Thoracic aorta (tissue), 2 donors: ENCODE measurements around the gene BCAR1. TPM values are rescaled to one million over a fixed set of nuclear protein-coding genes. Genes with fewer than 3 reads are reported as not detected.
"Not testable (repeated sequence)": the region's sequence is repeated elsewhere in the genome, so short reads cannot be mapped to it uniquely, and the experiment has no call there.

Experiments
- ATAC-seq: fragments of 150-250 bp; one replicate; pipeline ENCODE4 v1.8.0; 2017; ENCODE audit warnings: low read depth; ENCODE audit not compliant: insufficient number of reproducible peaks, low FRiP score
- DNase-seq: peaks from one replicate; pipeline ENCODE4 v3.0.0-alpha.2; 2020; ENCODE audit warnings: low spot score
- H3K27ac ChIP-seq, 2 donors: fragments of 200-600 bp; sonication (generic); 1 replicate in 1 of 2; 2 replicates in 1 of 2; pipeline ENCODE4 v1.5.1; 2016; ENCODE audit warnings: mild to moderate bottlenecking in 2 of 2, moderate library complexity in 2 of 2
- H3K27me3 ChIP-seq: fragments of 200-600 bp; sonication (generic); replicated peaks from 2 replicates; pipeline ENCODE4 v1.6.0; 2016; ENCODE audit warnings: mild to moderate bottlenecking; ENCODE audit not compliant: insufficient read depth
- H3K36me3 ChIP-seq: fragments of 200-600 bp; sonication (generic); one replicate; pipeline ENCODE4 v1.5.1; 2016
- H3K4me1 ChIP-seq, 2 donors: fragments of 200-600 bp; sonication (generic); 1 replicate in 1 of 2; 2 replicates in 1 of 2; pipeline versions ENCODE4 v1.5.1 to v1.6.0; 2016; ENCODE audit warnings: low read depth in 2 of 2, mild to moderate bottlenecking in 1 of 2; ENCODE audit not compliant: control insufficient read depth in 1 of 2
- H3K4me3 ChIP-seq: fragments of 200-600 bp; sonication (generic); 2 replicates; pipeline ENCODE4 v1.5.1; 2016; ENCODE audit warnings: mild to moderate bottlenecking
- H3K9me3 ChIP-seq: fragments of 200-600 bp; sonication (generic); 2 replicates; pipeline ENCODE4 v1.5.1; 2016
- total RNA-seq, 2 donors: library from RNA; depleted of rRNA; stranded (reverse); fragments of >200 nt; gene quantifications; one replicate each; pipeline versions ENCODE4 v1.1.0 to v1.2.3, GENCODE V29; 2016
- TF ChIP-seq, protein P1 (sequence below): fragments of 200-600 bp; sonication (generic); IDR thresholded peaks from one replicate; pipeline ENCODE4 v1.5.1; 2019; ENCODE audit warnings: antibody characterized with exemption

The BCAR1 gene
- total RNA-seq, 2 donors from 2014 or later = 116 to 166 TPM

DNA sequence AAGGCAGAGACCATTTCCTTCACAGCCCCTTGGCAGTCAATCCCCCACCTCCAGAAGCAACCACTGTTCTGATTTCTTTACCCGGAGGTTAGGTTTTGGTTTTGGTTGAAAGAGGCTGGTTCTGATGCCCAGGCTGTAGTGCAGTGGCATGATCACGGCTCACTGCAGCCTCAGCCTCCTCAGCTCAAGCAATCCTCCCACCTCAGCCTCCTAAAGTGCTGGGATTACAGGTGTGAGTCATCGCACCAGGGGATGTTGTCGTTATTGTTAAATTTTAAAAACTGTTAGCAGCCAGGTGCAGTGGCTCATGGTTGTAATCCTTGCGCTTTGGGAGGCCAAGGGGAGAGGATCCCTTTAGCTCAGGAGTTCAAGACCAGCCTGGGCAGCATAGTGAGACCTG lies 41.5 kb downstream of the BCAR1 start:
- TF ChIP-seq, protein P1, sequence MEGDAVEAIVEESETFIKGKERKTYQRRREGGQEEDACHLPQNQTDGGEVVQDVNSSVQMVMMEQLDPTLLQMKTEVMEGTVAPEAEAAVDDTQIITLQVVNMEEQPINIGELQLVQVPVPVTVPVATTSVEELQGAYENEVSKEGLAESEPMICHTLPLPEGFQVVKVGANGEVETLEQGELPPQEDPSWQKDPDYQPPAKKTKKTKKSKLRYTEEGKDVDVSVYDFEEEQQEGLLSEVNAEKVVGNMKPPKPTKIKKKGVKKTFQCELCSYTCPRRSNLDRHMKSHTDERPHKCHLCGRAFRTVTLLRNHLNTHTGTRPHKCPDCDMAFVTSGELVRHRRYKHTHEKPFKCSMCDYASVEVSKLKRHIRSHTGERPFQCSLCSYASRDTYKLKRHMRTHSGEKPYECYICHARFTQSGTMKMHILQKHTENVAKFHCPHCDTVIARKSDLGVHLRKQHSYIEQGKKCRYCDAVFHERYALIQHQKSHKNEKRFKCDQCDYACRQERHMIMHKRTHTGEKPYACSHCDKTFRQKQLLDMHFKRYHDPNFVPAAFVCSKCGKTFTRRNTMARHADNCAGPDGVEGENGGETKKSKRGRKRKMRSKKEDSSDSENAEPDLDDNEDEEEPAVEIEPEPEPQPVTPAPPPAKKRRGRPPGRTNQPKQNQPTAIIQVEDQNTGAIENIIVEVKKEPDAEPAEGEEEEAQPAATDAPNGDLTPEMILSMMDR = no peak
- ATAC-seq (no peak), DNase-seq (no peak)
- Histone ChIP-seq H3K4me3 (no peak overlapping the region), H3K36me3 (no peaks in the 10 kb centered on the region), H3K4me1 (no peaks in the 10 kb centered on the region), H3K27me3 (no peaks in the 10 kb centered on the region), H3K9me3 (no peaks in the 10 kb centered on the region), H3K27ac (no peak overlapping the region)

DNA sequence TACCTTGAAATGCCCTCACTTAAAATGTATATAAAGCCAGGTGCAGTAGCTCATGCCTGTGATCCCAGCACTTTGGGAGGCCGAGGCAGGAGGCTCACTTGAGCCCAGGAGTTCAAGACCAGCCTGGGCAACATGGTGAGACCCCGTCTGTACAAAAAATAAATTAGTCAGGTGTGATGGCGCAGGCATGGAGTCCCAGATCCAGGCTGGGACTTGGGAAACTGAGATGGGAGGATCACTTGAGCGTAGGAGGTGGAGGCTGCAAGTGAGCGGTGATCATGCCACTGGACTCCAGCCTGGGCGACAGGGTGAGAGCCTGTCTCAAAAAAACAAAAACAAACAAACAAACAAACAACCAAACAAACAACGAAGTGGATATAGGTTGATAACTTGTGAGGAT lies 41.9 kb downstream of the BCAR1 start:
- not testable (repeated sequence) for ATAC-seq, H3K4me3 ChIP-seq, H3K36me3 ChIP-seq, H3K27ac ChIP-seq, H3K9me3 ChIP-seq, H3K27me3 ChIP-seq, H3K4me1 ChIP-seq, DNase-seq

DNA sequence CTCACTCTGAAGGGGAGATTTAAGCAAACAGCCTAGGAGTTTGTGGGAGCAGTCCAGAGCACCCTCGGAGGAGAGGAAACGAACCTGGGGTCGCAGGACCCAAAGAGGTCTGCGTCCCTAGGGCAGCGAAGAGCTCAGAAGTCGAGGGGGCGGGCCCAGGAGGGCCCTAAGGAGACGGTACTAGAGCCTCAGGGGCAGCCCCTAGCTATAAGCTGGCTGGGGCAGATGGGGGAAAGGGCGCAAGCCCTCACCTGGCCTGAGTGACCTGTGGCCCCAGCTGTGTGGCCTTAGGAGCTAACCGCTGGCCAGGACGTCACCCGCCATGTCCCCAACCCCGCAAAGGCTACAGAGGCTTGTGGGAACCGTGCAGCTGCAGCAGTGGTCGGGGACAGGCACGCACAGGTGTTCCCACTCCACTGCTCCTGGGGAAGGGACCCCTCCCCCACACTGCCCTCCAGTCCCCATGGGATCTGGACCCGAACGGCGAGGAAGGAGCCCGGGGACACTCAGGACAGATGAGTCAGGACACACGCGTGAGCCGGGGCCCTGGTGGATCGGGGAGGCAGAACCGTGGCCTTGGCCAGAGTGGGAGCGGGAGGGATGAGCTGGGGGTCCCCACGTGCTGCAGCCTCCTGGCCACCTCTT lies 42.4 kb downstream of the BCAR1 start:
- DNase-seq (no peak), ATAC-seq (no peak)
- Histone ChIP-seq H3K27ac (no peak overlapping the region), H3K27me3 (no peaks in the 10 kb centered on the region), H3K4me1 (no peaks in the 10 kb centered on the region), H3K36me3 (no peaks in the 10 kb centered on the region), H3K9me3 (no peaks in the 10 kb centered on the region), H3K4me3 (no peak overlapping the region)
- TF ChIP-seq, protein P1 = no peak

DNA sequence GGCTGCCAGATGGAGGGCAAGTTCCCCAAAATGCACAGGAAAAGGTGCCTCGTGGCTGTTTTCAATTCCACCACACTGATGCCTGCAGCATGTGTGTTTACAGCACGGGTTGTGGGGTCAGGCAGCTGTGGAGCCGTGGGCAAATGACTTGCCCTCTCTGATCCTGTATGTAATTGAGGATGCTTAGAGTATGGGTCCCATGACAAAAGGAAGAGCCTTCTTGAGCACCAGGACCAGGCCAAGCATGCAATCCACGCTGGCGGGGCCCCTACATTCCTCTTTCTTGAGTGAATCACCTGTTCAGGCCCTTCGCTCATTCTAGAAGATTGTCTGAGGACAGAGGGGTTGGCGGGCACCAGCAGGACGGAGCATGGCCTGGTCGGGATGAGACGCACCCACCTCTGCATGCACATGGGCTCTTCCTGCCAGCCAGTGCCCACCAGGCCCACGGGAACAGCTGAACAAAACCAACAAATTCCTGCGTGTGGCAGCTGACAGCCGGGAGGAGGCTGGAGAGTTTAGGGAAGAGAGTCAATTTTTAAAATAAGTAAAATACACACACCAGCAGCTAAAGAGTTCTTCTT lies 43.1 kb downstream of the BCAR1 start:
- no peaks in the 10 kb centered on the region for H3K9me3 ChIP-seq
- H3K36me3 ChIP-seq = no peaks in the 10 kb centered on the region
- H3K4me1 ChIP-seq = no peaks in the 10 kb centered on the region
- no peaks in the 10 kb centered on the region for H3K27me3 ChIP-seq
- no peak for DNase-seq
- no peak for ATAC-seq
- TF ChIP-seq, protein P1 = no peak
- H3K27ac ChIP-seq = no peak overlapping the region
- no peak overlapping the region for H3K4me3 ChIP-seq

DNA sequence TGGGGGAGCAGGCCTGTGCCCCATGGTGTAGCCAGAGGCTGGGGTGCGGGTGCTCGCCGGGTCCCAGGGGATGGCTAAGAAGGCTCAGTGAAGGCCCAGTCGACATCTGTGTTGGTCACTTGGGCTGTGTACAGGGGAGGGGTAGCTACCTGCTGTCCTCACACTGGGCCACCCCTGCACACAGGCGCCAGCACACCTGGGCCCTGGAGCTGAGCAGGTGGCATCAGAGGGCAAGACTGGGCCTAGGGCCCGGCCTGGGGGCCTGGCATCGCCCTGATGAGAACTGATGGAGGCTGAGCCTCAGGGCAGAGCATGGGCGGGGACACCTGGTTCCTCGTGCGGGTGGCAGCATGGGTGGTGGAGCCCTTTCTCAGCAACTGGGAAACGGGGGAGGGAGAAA lies 43.6 kb downstream of the BCAR1 start:
- DNase-seq (no peak), ATAC-seq (no peak)
- Histone ChIP-seq H3K27me3 (no peaks in the 10 kb centered on the region), H3K9me3 (no peaks in the 10 kb centered on the region), H3K4me3 (no peak overlapping the region), H3K27ac (no peak overlapping the region), H3K4me1 (no peaks in the 10 kb centered on the region), H3K36me3 (no peaks in the 10 kb centered on the region)
- TF ChIP-seq, protein P1 = no peak
